ENCODE data around the gene TYW3. TPM values are rescaled to one million over a fixed set of nuclear protein-coding genes. Genes with fewer than 3 reads are reported as not detected.

The TYW3 gene
- total and polyA plus RNA-seq, 2 of the 13 experiments (the other 11 are each of a cell fraction or from before 2014, with no cell fraction given), result 17.6 to 45.8 TPM

- TF ChIP-seq MLX (CRISPR knock-in tag; IDR thresholded peaks at IDR 0.05) (no peak), RBFOX2 (IDR thresholded peaks at IDR 0.05; ENCODE audit: low read depth, low read length) (peak; percentile 71), KDM2A (CRISPR knock-in tag; IDR thresholded peaks at IDR 0.05; ENCODE audit: borderline replicate concordance, low read depth) (peak; percentile 87), FIP1L1 (IDR thresholded peaks at IDR 0.05; ENCODE audit: borderline replicate concordance, insufficient read depth, low read depth, low read length) (no peak), MBNL3 (CRISPR knock-in tag; conservative IDR thresholded peaks at IDR 0.05) (no peak), GZF1 (CRISPR knock-in tag; IDR thresholded peaks at IDR 0.05) (no peak), SMYD3 (CRISPR knock-in tag; IDR thresholded peaks at IDR 0.05) (no peak), ZNF644 (CRISPR knock-in tag; IDR thresholded peaks at IDR 0.05; ENCODE audit: low read depth) (peak; percentile 69), ZFP91 (CRISPR knock-in tag; IDR thresholded peaks at IDR 0.05; ENCODE audit: borderline replicate concordance) (peak; percentile 92)
- TF ChIP-seq, protein P1, sequence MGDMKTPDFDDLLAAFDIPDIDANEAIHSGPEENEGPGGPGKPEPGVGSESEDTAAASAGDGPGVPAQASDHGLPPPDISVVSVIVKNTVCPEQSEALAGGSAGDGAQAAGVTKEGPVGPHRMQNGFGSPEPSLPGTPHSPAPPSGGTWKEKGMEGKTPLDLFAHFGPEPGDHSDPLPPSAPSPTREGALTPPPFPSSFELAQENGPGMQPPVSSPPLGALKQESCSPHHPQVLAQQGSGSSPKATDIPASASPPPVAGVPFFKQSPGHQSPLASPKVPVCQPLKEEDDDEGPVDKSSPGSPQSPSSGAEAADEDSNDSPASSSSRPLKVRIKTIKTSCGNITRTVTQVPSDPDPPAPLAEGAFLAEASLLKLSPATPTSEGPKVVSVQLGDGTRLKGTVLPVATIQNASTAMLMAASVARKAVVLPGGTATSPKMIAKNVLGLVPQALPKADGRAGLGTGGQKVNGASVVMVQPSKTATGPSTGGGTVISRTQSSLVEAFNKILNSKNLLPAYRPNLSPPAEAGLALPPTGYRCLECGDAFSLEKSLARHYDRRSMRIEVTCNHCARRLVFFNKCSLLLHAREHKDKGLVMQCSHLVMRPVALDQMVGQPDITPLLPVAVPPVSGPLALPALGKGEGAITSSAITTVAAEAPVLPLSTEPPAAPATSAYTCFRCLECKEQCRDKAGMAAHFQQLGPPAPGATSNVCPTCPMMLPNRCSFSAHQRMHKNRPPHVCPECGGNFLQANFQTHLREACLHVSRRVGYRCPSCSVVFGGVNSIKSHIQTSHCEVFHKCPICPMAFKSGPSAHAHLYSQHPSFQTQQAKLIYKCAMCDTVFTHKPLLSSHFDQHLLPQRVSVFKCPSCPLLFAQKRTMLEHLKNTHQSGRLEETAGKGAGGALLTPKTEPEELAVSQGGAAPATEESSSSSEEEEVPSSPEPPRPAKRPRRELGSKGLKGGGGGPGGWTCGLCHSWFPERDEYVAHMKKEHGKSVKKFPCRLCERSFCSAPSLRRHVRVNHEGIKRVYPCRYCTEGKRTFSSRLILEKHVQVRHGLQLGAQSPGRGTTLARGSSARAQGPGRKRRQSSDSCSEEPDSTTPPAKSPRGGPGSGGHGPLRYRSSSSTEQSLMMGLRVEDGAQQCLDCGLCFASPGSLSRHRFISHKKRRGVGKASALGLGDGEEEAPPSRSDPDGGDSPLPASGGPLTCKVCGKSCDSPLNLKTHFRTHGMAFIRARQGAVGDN (CRISPR knock-in tag; IDR thresholded peaks at IDR 0.05), result peak; percentile 93
- TF ChIP-seq, protein P2, sequence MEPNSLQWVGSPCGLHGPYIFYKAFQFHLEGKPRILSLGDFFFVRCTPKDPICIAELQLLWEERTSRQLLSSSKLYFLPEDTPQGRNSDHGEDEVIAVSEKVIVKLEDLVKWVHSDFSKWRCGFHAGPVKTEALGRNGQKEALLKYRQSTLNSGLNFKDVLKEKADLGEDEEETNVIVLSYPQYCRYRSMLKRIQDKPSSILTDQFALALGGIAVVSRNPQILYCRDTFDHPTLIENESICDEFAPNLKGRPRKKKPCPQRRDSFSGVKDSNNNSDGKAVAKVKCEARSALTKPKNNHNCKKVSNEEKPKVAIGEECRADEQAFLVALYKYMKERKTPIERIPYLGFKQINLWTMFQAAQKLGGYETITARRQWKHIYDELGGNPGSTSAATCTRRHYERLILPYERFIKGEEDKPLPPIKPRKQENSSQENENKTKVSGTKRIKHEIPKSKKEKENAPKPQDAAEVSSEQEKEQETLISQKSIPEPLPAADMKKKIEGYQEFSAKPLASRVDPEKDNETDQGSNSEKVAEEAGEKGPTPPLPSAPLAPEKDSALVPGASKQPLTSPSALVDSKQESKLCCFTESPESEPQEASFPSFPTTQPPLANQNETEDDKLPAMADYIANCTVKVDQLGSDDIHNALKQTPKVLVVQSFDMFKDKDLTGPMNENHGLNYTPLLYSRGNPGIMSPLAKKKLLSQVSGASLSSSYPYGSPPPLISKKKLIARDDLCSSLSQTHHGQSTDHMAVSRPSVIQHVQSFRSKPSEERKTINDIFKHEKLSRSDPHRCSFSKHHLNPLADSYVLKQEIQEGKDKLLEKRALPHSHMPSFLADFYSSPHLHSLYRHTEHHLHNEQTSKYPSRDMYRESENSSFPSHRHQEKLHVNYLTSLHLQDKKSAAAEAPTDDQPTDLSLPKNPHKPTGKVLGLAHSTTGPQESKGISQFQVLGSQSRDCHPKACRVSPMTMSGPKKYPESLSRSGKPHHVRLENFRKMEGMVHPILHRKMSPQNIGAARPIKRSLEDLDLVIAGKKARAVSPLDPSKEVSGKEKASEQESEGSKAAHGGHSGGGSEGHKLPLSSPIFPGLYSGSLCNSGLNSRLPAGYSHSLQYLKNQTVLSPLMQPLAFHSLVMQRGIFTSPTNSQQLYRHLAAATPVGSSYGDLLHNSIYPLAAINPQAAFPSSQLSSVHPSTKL (CRISPR knock-in tag; IDR thresholded peaks at IDR 0.05), result peak; percentile 55
- TF ChIP-seq, protein P3, sequence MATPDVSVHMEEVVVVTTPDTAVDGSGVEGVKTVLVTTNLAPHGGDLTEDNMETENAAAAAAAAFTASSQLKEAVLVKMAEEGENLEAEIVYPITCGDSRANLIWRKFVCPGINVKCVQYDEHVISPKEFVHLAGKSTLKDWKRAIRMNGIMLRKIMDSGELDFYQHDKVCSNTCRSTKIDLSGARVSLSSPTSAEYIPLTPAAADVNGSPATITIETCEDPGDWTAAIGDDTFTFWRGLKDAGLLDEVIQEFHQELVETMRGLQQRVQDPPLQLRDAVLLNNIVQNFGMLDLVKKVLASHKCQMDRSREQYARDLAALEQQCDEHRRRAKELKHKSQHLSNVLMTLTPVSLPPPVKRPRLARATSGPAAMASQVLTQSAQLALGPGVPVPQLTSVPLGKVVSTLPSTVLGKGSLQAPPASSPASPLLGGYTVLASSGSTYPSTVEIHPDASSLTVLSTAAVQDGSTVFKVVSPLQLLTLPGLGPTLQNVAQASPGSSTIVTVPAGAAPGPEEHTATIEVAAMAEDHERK (CRISPR knock-in tag; IDR thresholded peaks at IDR 0.05; ENCODE audit: low read depth), result no peak
These were observed at the start of gene TYW3, which contains the start of gene CRYZ (continued) for GRCh38 chr1:74732960-74733603.

Data from HepG2 (cell line).